Measurements from ENCODE around the gene OR6C76.

GRCh38 chr12:55416961-55417360 is 9.1 kb upstream of the OR6C76 start:
- no peak for TF ChIP-seq JUND (IDR thresholded peaks at IDR 0.05; ENCODE audit: low read length)
- TF ChIP-seq CTCF (IDR thresholded peaks at IDR 0.05; ENCODE audit: control extremely low read depth in 1 of 3, insufficient read depth in 1 of 3, low read depth in 1 of 3, low read length in 3 of 3): no peak
- TF ChIP-seq POLR2AphosphoS5 (IDR thresholded peaks at IDR 0.05; ENCODE audit: low read depth, low read length): no peak
- no peak for TF ChIP-seq SUZ12 (IDR thresholded peaks at IDR 0.05; ENCODE audit: low read length)
- TF ChIP-seq CEBPB (IDR thresholded peaks at IDR 0.05; ENCODE audit: low read depth, low read length): no peak

Data from H1 (cell line).